GM23338 (cell line): ENCODE measurements around the gene VANGL1. TPM values are rescaled to one million over a fixed set of nuclear protein-coding genes. Genes with fewer than 3 reads are reported as not detected.
A peak's percentile ranks its signal among the peaks of the same experiment; 100 is the strongest.

Experiments
- ATAC-seq: fragments of 200-7000 bp; cut with Tn5 transposase; 3 replicates; pipeline ENCODE4 v1.9.1; 2020
- DNase-seq: peaks from one replicate; pipeline ENCODE4 v3.0.0-alpha.2; 2015; ENCODE audit warnings: low spot score
- H2AFZ ChIP-seq: fragments of 200-600 bp; sonication (generic); 2 replicates; pipeline ENCODE4 v1.8.0; 2016; ENCODE audit warnings: antibody characterized with exemption, mild to moderate bottlenecking, moderate library complexity
- H3F3A ChIP-seq: fragments of 200-600 bp; sonication (generic); replicated peaks from 2 replicates; pipeline ENCODE4 v1.8.0; 2017; ENCODE audit warnings: antibody characterized with exemption, mixed run types, low read depth
- H3K27ac ChIP-seq: fragments of 200-600 bp; sonication (generic); 2 replicates; pipeline ENCODE4 v1.6.1; 2016; ENCODE audit warnings: low read depth
- H3K27me3 ChIP-seq: fragments of 200-600 bp; sonication (generic); 2 replicates; pipeline ENCODE4 v1.8.0; 2016; ENCODE audit warnings: mild to moderate bottlenecking, mixed run types, moderate library complexity; ENCODE audit not compliant: insufficient read depth
- H3K36me3 ChIP-seq: fragments of 200-600 bp; sonication (generic); 2 replicates; pipeline ENCODE4 v1.8.0; 2016; ENCODE audit warnings: mild to moderate bottlenecking; ENCODE audit not compliant: insufficient read depth
- H3K4me1 ChIP-seq: fragments of 200-600 bp; sonication (generic); 2 replicates; pipeline ENCODE4 v1.8.0; 2016; ENCODE audit warnings: mild to moderate bottlenecking, moderate library complexity; ENCODE audit not compliant: insufficient read depth
- H3K4me2 ChIP-seq: fragments of 200-600 bp; sonication (generic); 2 replicates; pipeline ENCODE4 v1.7.1; 2017; ENCODE audit warnings: mixed run types
- H3K4me3 ChIP-seq: fragments of 200-600 bp; sonication (generic); 2 replicates; pipeline ENCODE4 v1.6.1; 2016; ENCODE audit warnings: mixed run types
- H3K79me2 ChIP-seq: fragments of 200-600 bp; sonication (generic); replicated peaks from 2 replicates; pipeline ENCODE4 v1.8.0; 2017; ENCODE audit warnings: mild to moderate bottlenecking; ENCODE audit not compliant: insufficient read depth
- H3K9me2 ChIP-seq: fragments of 200-600 bp; sonication (generic); 2 replicates; pipeline ENCODE4 v1.8.0; 2017; ENCODE audit not compliant: insufficient read depth
- H4K20me1 ChIP-seq: fragments of 200-600 bp; sonication (generic); replicated peaks from 2 replicates; pipeline ENCODE4 v1.8.0; 2017; ENCODE audit warnings: mild to moderate bottlenecking; ENCODE audit not compliant: insufficient read depth
- H3K27ac Mint-ChIP-seq: 2 replicates; pipeline ENCODE4 v1.8.0; 2020; ENCODE audit warnings: inconsistent platforms, mild to moderate bottlenecking, moderate library complexity, mixed read lengths
- H3K27me3 Mint-ChIP-seq: 3 replicates; pipeline ENCODE4 v1.8.0; 2022; ENCODE audit warnings: low read depth, mild to moderate bottlenecking, moderate library complexity, mixed read lengths, inconsistent platforms; ENCODE audit not compliant: insufficient read depth, poor library complexity
- H3K36me3 Mint-ChIP-seq: 3 replicates; pipeline ENCODE4 v1.8.0; 2021; ENCODE audit warnings: low read depth, mild to moderate bottlenecking, inconsistent platforms, moderate library complexity, mixed read lengths
- H3K4me1 Mint-ChIP-seq: 3 replicates; pipeline ENCODE4 v1.8.0; 2020; ENCODE audit warnings: mild to moderate bottlenecking, inconsistent platforms, mixed read lengths
- H3K4me3 Mint-ChIP-seq: 3 replicates; pipeline ENCODE4 v1.8.0; 2021; ENCODE audit warnings: moderate library complexity, mild to moderate bottlenecking, inconsistent platforms, mixed read lengths
- H3K9me3 Mint-ChIP-seq: 3 replicates; pipeline ENCODE4 v1.8.0; 2020; ENCODE audit warnings: moderate library complexity, mild to moderate bottlenecking, inconsistent platforms, mixed read lengths
- EZH2phosphoT487 ChIP-seq: fragments of 200-600 bp; sonication (generic); IDR thresholded peaks from one replicate; pipeline ENCODE4 v1.8.1; 2018; ENCODE audit warnings: antibody characterized with exemption; ENCODE audit not compliant: unreplicated experiment
- JUNB ChIP-seq: IDR thresholded peaks from one replicate; pipeline ENCODE4 v1.6.1; 2016; ENCODE audit warnings: antibody characterized with exemption; ENCODE audit not compliant: unreplicated experiment
- NANOG ChIP-seq: IDR thresholded peaks from 2 replicates; pipeline ENCODE4 v1.6.1; 2016; ENCODE audit warnings: antibody characterized with exemption, borderline replicate concordance
- POLR2AphosphoS5 ChIP-seq: IDR thresholded peaks from 2 replicates; pipeline ENCODE4 v1.6.1; 2016; ENCODE audit warnings: antibody characterized with exemption, low read depth
- ZNF331 ChIP-seq: fragments of 250-450 bp; sonication (Bioruptor Pico); IDR thresholded peaks from 2 replicates; pipeline ENCODE4 v1.5.0; 2020; ENCODE audit warnings: low read depth, mild to moderate bottlenecking, moderate library complexity
- polyA plus RNA-seq: library from polyadenylated mRNA; unstranded; fragments of >200 nt; fragmentation: Nextera tagmentation; extraction: Ambion mirVana; gene quantifications from 2 replicates; pipeline ENCODE4 v1.2.1, GENCODE V29; 2016
- total RNA-seq: library from RNA; depleted of rRNA; stranded (reverse); fragments of >200 nt; shearing (Covaris generic); gene quantifications from 2 replicates; pipeline ENCODE4 v1.2.3, GENCODE V29; 2014
- TF ChIP-seq, protein P1 (sequence below), 2 experiments: fragments of 200-600 bp in 1 of 2; sonication (generic) in 1 of 2; conservative IDR thresholded peaks; 2 replicates each; pipeline versions ENCODE4 v1.5.1 to v1.6.1; 2016 to 2017; ENCODE audit warnings: antibody characterized with exemption in 2 of 2, low read depth in 2 of 2, mild to moderate bottlenecking in 2 of 2, moderate library complexity in 1 of 2

Gene VANGL1
- total and polyA plus RNA-seq, 2 experiments from 2014 or later: 4.4 to 14.4 TPM

DNA sequence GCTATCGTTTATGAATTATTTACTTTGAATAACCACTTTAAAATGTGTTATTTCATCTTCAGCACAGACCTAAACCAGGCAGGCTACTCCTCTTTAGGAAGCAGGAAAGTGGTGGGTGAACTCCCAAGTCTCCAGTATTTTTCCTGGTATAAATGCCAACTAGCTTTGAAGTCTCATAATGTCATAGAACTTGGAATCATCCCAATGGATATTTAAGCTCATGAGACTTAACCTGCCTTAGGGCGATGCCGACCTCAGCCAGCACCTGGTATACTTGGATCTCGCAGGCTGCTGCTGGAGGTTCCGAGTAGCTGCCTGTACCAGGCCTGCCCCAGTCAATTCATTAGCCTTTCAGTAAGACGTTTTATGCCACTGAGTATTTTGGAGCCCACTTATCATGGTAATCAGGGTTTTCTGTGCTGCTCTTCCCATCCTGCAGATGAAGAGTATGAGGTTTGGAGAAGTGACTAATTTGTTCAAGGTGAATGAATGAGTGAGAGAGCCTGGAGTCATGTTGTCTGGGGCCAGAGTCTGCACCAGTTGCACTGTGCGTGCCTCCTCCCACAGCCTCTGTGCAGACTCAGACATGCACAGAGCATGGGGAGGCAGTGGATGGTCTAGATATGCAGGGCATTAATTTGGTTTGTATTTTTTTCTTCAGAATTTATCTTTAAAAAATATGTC is 34.9 kb downstream of the VANGL1 start (continued):
- no peak for TF ChIP-seq EZH2phosphoT487
- TF ChIP-seq JUNB: no peak
- TF ChIP-seq, protein P1, sequence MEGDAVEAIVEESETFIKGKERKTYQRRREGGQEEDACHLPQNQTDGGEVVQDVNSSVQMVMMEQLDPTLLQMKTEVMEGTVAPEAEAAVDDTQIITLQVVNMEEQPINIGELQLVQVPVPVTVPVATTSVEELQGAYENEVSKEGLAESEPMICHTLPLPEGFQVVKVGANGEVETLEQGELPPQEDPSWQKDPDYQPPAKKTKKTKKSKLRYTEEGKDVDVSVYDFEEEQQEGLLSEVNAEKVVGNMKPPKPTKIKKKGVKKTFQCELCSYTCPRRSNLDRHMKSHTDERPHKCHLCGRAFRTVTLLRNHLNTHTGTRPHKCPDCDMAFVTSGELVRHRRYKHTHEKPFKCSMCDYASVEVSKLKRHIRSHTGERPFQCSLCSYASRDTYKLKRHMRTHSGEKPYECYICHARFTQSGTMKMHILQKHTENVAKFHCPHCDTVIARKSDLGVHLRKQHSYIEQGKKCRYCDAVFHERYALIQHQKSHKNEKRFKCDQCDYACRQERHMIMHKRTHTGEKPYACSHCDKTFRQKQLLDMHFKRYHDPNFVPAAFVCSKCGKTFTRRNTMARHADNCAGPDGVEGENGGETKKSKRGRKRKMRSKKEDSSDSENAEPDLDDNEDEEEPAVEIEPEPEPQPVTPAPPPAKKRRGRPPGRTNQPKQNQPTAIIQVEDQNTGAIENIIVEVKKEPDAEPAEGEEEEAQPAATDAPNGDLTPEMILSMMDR (conservative IDR thresholded peaks at IDR 0.05; ENCODE audit: low read depth in 2 of 2): no peak
- no peak for TF ChIP-seq ZNF331 (CRISPR knock-in tag)

DNA sequence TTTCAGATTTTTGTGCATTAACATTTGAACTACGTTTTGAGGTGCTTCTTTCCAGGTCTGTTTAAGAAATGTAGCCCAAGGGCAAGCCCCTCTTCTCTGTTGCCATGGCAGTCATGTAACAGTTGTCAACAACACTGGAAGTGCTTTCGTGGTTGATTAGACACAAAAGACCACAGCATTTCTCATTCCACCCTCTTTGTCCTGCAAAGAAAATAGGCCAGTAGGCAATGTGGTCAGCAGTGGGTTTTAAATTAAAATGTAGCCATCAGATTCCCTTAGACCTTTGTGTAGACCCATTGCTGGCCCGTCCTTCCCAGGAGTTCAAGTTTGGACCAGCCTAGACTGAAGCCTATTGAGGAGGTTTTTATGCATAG is 35.4 kb downstream of the VANGL1 start:
- peaks cover 5% of the 10 kb centered on the region; the same call in 1 of the 2 replicates for H4K20me1 ChIP-seq
- ATAC-seq (peak; percentile 18), DNase-seq (peak; percentile 64)
- H3K4me3 ChIP-seq: no peak overlapping the region
- no peaks in the 10 kb centered on the region for H3K4me1 ChIP-seq
- TF ChIP-seq ZNF331 (CRISPR knock-in tag) (no peak), POLR2AphosphoS5 (no peak), EZH2phosphoT487 (no peak)
- H2AFZ ChIP-seq: no peak overlapping the region
- peaks cover 6% of the 10 kb centered on the region; the same call in 1 of the 2 replicates for H3K79me2 ChIP-seq
- Mint-ChIP-seq H3K27ac (peak overlapping the region; percentile 85; the same call in 1 of the 2 replicates), H3K4me1 (peaks cover 10% of the 10 kb centered on the region), H3K36me3 (no peaks in the 10 kb centered on the region; the same call in 1 of the 3 replicates), H3K27me3 (peaks cover 2% of the 10 kb centered on the region), H3K4me3 (no peak overlapping the region), H3K9me3 (no peaks in the 10 kb centered on the region)
- H3K9me2 ChIP-seq: no peaks in the 10 kb centered on the region
- H3K27me3 ChIP-seq: no peaks in the 10 kb centered on the region
- no peaks in the 10 kb centered on the region for H3F3A ChIP-seq
- H3K36me3 ChIP-seq: no peaks in the 10 kb centered on the region
- H3K27ac ChIP-seq: no peak overlapping the region
- no peak overlapping the region for H3K4me2 ChIP-seq

DNA sequence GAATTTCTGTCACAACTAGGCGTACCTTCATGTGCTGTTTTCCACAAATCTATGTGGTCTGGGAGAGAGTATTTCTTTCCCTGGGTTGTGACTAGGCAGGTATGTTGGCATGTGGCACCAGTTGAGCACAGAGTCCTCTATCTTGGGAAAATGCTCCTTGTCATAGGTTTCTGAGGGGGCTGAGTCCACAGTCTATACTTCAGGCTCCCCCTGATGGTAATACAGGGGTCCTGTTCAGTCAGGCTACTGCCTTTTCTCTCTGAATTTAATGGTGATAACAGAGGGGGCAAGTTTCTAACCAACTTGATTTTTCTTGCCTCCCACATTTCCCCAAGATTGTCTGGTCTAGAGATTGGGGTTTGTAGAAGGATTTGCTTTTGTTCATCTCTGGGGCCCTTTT is 35.8 kb downstream of the VANGL1 start:
- Histone ChIP-seq H3K79me2 (peaks cover 6% of the 10 kb centered on the region; the same call in 1 of the 2 replicates), H3F3A (no peaks in the 10 kb centered on the region), H4K20me1 (peaks cover 5% of the 10 kb centered on the region; the same call in 1 of the 2 replicates), H3K36me3 (no peaks in the 10 kb centered on the region), H2AFZ (no peak overlapping the region), H3K27ac (0 out of 2 replicates have a peak overlapping the region, but pooled peaks have one; percentile 69), H3K9me2 (no peaks in the 10 kb centered on the region), H3K4me1 (no peaks in the 10 kb centered on the region), H3K27me3 (no peaks in the 10 kb centered on the region), H3K4me2 (no peak overlapping the region), H3K4me3 (no peak overlapping the region)
- Mint-ChIP-seq H3K27ac (peak overlapping the region; percentile 85), H3K9me3 (no peaks in the 10 kb centered on the region), H3K27me3 (peaks cover 2% of the 10 kb centered on the region), H3K4me1 (peaks cover 10% of the 10 kb centered on the region), H3K4me3 (no peak overlapping the region), H3K36me3 (no peaks in the 10 kb centered on the region; the same call in 1 of the 3 replicates)
- ATAC-seq (peak; percentile 68), DNase-seq (peak; percentile 37)
- TF ChIP-seq, protein P1 (conservative IDR thresholded peaks at IDR 0.05; ENCODE audit: low read depth in 2 of 2): peak; percentile 40 to 56
- TF ChIP-seq NANOG: no peak
